SK-N-MC (cell line): ENCODE measurements around the gene DUSP1.
"Not testable (repeated sequence)": the region's sequence is repeated elsewhere in the genome, so short reads cannot be mapped to it uniquely, and the experiment has no call there.

Experiments used
- EZH2 ChIP-seq: fragments of 200-600 bp; sonication (generic); IDR thresholded peaks from one replicate; pipeline ENCODE4 v1.6.1; 2017; ENCODE audit warnings: antibody characterized with exemption
- FOXP2 ChIP-seq: optimal IDR thresholded peaks from 2 replicates; pipeline ENCODE3; 2011; ENCODE audit warnings: mild to moderate bottlenecking, moderate library complexity; ENCODE audit not compliant: insufficient read depth; ENCODE audit errors: extremely low read length, control extremely low read depth
- POLR2AphosphoS5 ChIP-seq: IDR thresholded peaks from 2 replicates; pipeline ENCODE4 v1.6.1; 2012; ENCODE audit warnings: mild to moderate bottlenecking, low read depth, low read length, borderline replicate concordance

- TF ChIP-seq POLR2AphosphoS5, EZH2, FOXP2: not testable (repeated sequence)
These were observed 40.0 kb upstream of the DUSP1 start for GRCh38 chr5:172810996-172811395.
